ENCODE data around the gene KIAA1586. TPM values are rescaled to one million over a fixed set of nuclear protein-coding genes. Genes with fewer than 3 reads are reported as not detected.
A peak's percentile ranks its signal among the peaks of the same experiment; 100 is the strongest.
"Not testable (repeated sequence)": the region's sequence is repeated elsewhere in the genome, so short reads cannot be mapped to it uniquely, and the experiment has no call there.

KIAA1586 gene
- total RNA-seq, 1 experiment from 2014 or later = 27.4 TPM

DNA sequence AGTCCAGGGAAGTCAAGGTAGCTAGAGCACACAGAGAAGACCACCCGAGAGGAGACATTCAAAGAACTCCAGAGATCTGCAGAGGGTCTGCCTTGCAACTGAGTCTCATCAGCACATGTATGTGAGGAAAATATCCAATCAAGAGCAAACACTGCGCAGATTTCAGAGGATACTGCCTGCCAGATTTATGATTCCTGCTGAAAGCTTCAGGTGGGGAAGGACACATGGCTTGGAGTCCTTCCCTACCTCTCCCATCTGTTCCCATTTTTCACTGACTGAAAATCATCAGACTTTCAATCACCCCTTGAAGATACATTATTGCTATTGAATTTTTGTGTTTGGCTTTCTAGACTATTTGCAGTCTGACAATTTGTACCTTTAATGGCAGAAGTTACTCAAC lies 7.6 kb upstream of the KIAA1586 start:
- in situ Hi-C loops (cut with HindIII; ENCODE audit: low sequenced_read_pairs) = no loop called here
- DNase-seq (ENCODE audit: low spot score) = peak; percentile 91

DNA sequence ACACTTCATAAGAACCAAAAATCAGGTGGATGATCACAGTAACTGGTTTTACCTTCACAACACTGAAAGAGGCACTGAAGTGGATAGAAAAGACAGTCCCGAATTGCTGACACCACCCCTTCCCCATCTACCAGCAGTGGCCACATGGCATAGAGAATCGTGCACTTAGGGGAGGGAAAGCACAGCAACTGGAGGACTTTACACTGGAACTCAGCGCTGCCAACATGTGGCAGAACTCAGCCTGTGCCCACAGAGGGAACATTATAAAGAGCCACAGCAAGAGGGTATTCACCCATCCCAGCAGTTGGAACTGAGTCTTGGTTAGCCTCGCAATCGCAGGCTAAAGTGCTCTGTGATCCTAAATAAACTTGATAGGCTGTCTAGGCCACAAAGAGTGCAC lies 6.5 kb upstream of the KIAA1586 start:
- DNase-seq (ENCODE audit: low spot score) = no peak
- in situ Hi-C loops (cut with HindIII; ENCODE audit: low sequenced_read_pairs) = no loop called here

DNA sequence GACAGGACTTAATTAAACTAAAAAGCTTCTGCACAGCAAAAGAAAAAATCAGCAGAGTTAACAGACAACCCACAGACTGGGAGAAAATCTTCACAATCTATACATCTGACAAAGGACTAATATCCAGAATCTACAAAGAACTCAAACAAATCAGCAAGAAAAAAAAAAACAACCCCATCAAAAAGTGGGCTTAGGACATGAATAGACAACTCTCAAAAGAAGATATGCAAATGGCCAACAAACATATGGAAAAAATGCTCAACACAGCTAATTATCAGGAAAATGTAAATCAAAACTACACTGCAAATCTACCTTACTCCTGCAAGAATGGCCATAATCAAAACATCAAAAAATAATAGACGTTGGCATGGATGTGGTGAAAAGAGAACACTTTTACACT lies 2.4 kb upstream of the KIAA1586 start:
- DNase-seq (ENCODE audit: low spot score); in situ Hi-C loops (cut with HindIII; ENCODE audit: low sequenced_read_pairs): not testable (repeated sequence)

DNA sequence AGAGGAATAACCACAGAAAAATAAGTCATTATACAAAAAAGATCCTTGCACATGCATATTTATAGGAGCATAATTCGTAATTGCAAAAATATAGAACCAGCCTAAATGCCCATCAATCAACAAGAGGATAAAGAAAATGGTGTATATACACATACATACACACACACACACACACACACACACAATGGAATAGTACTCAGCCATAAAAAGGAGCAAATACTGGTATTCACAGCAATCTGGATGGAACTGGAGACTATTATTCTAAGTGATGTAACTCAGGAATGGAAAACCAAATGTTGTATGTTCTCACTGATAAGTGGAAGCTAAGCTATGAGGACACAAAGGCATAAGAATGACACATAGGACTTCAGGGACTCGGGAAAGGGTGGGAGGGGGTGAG lies 1.9 kb upstream of the KIAA1586 start:
- DNase-seq (ENCODE audit: low spot score) = no peak

DNA sequence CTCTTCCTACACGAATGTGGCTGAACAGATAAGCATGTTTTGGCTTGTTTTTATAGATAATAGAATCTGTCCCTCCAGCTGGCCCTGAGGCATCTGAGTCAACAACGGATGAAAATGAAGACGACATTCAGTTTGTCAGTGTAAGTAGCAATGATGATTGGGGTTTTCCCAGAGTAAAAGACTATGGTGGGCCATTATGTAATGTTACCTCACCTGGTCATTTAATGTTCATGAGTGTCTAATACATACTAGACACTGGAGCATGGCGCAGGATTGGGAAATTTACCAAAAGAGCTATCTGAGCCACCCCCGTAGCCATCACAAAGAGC lies 728 bp downstream of the KIAA1586 start:
- DNase-seq (ENCODE audit: low spot score); in situ Hi-C loops (cut with HindIII; ENCODE audit: low sequenced_read_pairs): not testable (repeated sequence)

More for the DNA sequence above, 1.9 kb upstream of the KIAA1586 start:
- in situ Hi-C loops (cut with HindIII; ENCODE audit: low sequenced_read_pairs) = no loop called here

DNA sequence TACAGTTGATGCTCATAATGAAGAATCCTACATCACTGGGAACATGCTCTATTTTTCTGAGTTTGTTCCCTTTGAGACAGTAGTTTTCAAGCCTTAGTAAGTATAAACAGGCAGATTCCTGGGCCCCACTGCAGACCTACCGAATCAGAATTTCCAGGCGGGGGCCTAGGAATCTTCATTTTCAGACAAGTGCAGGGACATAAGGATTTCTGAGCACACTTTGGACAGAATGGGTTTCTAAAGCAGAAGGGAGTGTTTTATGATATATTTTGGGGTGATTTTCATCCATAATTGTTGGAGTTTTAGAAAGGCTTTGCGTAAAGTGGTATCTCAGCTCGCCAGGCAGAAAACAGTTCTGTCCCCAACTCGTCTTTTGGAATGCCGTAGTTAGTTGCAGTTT lies 1.4 kb downstream of the KIAA1586 start:
- in situ Hi-C loops (cut with HindIII; ENCODE audit: low sequenced_read_pairs); DNase-seq (ENCODE audit: low spot score): not testable (repeated sequence)

DNA sequence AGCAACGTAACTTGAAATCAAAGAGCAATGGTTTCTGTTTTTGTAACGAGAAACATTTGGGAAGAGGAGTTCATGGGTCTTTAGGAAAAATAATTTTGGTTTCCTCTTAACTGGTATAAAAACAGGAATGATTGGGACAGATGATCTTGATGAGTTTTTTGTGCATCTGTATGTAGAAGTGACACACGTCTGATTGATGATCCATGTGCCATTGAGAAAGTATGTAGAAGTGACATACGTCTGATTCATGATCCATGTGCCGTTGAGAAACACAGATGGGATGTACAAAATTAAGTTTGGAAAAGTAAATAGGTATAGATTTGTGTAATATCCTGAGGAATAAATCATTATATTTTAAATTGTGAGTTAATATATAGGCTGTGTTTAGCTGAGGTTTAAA lies 2.1 kb downstream of the KIAA1586 start:
- in situ Hi-C loops (cut with HindIII; ENCODE audit: low sequenced_read_pairs) = no loop called here
- DNase-seq (ENCODE audit: low spot score) = no peak

DNA sequence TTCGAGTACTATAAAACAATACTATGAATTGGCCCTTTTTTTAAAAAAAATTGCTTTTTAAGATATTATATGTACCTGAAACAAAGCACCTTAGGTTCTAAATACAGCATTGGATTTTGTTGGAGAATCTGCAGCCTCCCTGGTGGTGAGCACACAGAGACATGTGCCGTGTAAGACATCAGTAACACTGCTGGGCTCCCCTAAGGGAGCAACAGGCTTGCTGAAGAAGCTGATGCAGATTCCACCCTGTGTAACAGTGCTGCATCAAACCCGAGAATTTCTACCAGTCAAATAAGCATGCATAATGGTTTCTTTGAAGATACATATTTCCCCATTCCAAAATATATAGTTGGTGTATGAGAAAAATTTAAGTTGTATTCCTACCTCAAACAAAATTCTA lies 17.4 kb downstream of the KIAA1586 start:
- in situ Hi-C loops (cut with HindIII; ENCODE audit: low sequenced_read_pairs) = no loop called here
- DNase-seq (ENCODE audit: low spot score) = no peak

DNA sequence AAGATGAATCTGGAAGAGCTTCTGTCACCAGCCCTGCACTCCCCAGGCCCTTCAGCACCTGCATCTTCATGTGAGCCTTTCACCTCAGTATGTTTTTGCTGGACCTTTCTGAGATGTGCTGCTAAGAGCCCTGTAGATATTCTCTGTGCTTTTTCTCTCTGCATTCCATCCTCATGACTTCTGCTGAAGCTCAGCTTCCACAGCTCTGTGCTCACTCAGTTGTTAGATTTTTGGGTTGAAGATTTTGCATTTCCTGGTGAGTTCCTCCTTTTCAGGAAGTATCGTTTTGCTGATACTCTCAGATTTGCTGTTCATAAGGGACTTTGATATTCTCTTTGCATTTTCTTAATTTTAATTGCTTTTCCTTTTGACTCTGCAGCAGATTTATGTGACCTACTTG lies 18.3 kb downstream of the KIAA1586 start:
- no peak for DNase-seq (ENCODE audit: low spot score)
- in situ Hi-C loops (cut with HindIII; ENCODE audit: low sequenced_read_pairs) = no loop called here

DNA sequence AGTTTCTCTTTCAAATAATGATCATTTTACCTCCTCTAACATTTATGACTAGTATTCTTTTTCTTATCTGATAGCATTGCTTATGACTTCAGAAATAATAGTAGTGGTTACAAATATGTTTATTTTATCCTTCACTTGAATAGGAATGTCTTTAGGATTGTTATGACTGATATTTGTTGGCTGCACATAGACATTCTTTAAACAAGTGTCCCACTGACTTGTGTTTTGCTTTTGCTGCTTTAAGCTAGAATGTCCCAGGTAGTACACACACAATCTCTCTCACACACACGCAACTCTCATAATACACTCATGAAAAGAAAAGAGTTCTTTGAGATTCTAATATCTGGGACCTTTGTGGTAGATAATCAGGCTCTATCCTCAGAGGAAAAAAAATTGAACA lies 21.6 kb downstream of the KIAA1586 start:
- no peak for DNase-seq (ENCODE audit: low spot score)
- in situ Hi-C loops (cut with HindIII; ENCODE audit: low sequenced_read_pairs) = no loop called here

DNA sequence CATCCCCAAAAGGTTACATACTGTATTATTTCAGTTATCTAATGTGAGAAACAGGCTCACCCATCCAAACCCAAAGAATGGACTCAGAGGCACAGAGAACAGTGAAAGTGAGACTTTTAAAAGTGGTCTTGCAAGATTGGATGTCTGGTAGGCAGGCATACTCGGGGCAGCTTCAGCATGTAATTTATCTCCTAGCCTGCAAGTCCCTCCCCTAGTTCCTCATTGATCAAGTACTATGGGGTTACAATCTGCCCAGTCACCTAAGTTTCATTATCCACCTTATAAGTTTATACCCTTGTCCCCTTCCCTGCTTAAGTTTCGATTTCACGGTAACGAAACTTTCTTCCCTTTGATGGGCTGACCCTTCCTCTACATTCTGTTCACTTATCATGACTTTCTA lies 22.7 kb downstream of the KIAA1586 start:
- DNase-seq (ENCODE audit: low spot score) = no peak
- in situ Hi-C loops (cut with HindIII; ENCODE audit: low sequenced_read_pairs) = no loop called here

DNA sequence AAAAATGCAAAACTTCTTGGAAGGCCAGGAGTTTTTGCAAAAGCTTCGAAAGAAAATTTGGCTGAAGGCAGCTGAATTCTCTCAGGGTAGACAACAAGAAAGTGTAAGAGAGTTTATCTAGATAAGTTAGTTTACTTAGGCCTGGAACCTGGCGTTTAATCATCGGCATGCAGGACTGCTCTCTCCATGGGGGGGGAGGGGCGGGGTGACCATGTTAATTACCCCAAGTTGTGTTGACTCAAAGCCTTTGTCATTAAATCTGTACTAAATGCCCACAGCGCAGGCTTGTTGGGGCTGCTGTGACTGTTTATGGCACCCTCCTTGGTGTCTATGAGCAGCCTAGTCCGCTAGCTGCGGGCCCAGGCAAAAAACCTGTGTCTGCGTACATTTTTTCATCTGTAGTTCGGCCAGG lies 23.4 kb downstream of the KIAA1586 start:
- in situ Hi-C loops (cut with HindIII; ENCODE audit: low sequenced_read_pairs) = no loop called here
- DNase-seq (ENCODE audit: low spot score) = no peak

DNA sequence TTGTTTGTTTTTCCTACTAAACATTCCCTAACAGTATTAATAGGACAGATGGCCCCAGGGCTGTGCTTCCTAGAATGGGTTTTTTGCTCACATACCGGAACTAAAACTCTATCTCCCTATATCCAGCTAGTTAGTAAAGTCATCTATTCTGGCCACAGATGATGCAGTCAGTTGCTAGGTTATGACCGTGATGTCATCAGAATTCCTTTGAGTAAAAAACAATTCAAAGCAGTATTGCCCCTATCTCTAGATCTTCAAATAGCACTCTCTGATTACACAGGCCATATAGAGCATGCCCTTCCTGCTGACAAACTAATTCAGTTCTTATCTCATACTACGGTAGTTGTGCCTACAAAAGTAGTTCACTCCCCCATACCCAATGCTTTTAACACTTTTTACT lies 25.6 kb downstream of the KIAA1586 start:
- no peak for DNase-seq (ENCODE audit: low spot score)
- in situ Hi-C loops (cut with HindIII; ENCODE audit: low sequenced_read_pairs) = no loop called here

DNA sequence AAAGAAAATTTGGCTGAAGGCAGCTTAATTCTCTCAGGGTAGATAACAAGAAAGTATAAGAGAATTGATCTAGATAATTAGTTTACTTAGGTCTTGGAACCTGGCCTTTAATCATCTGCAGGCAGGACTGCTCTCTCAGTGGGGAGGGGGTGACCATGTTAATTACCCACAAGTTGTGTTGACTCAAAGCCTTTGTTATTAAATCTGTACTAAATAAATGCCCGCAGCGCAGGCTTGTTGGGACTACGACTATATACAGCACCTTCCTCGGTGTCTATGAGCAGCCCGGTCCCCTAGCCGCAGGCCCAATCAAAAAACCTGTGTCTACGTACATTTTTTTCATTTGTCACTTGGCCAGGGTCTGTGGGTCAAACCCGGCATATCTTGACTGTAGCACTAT lies 27.9 kb downstream of the KIAA1586 start:
- in situ Hi-C loops (cut with HindIII; ENCODE audit: low sequenced_read_pairs) = no loop called here
- DNase-seq (ENCODE audit: low spot score) = no peak

DNA sequence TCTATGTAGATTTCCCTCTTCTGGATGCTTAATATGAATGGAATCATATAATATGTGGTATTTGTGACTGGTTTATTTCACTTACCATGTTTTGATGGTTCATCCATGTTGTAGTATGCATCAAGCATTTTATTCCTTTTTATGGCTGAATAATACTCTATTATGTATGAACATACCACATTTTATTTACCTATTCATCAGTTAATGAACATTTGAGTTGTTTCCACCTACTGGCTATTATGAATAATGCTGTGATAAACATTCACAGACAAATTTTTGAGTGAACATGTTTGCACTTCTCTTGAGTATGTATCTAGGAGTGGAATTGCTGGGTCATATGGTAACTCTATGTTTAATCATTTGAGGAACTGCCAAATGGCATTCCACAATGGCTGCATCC lies 28.6 kb downstream of the KIAA1586 start:
- in situ Hi-C loops (cut with HindIII; ENCODE audit: low sequenced_read_pairs) = no loop called here
- DNase-seq (ENCODE audit: low spot score) = no peak

DNA sequence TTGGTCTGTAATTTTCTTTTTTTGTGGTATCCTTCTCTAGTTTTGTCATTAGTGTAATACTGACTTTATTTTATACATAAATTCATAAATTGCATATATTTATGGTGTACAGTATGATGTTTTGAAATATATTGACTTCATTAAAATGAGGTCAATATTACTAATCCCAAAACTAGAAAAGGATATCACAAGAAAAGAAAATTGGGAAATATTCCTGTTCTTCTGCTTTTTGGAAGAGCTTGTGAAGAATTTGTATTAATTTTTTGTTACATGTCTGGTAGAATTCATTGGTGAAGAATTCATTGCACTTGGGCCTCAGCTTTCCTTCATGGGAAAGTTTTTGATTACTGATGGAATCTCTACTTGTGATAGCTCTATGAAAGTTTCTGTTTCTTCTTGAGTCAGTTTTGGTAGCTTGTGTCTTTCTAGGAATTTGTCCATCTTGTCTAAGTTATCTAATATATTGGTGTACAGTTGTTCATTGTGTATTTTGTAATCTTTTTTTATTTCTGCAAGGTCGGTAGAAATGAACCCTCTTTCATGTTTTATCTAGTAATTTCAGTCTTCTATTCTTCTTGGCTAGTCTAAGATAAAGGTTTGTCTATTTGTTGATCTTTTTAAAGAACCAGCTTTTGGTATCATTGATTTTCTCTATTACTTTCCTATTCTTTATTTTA lies 32.2 kb downstream of the KIAA1586 start:
- in situ Hi-C loops (cut with HindIII; ENCODE audit: low sequenced_read_pairs) = no loop called here
- DNase-seq (ENCODE audit: low spot score) = no peak

DNA sequence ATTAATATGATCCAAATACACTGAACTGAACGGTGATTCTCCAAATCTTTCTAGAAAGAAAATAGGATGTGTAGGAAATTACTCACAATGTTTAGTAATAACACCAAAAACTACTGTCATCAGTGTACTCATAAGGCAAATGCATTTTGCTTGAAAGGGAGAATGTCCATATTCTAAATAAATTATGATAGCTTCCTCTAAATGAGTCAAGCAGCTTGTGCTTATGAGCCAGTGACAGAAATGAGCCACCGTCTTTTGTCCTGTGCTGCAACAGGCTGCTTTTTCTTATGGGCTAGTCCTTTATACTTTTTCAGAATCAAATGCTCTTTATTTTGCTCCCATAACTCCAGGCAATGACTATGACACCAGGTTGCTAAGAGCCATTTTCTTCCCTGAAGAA lies 39.0 kb downstream of the KIAA1586 start:
- no peak for DNase-seq (ENCODE audit: low spot score)
- in situ Hi-C loops (cut with HindIII; ENCODE audit: low sequenced_read_pairs) = no loop called here

DNA sequence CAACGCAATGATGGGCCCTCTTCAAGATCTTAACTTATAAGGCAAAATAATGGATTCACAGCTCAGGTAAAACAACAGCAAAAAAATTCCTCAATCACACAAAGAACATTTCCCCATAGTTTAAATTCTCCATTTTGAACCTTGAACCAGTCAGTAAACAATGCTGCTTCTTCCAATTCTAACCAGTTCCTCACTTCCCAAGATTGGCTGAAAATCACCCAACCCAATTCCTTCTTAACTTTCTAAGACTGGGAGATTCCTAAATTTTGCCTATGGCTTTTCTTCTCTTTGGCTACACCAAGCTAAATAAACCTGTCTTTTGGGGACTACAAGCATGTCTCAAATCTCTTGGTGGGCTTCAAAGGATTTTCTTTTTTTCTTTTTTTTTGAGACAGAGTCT lies 40.4 kb downstream of the KIAA1586 start:
- in situ Hi-C loops (cut with HindIII; ENCODE audit: low sequenced_read_pairs) = no loop called here
- DNase-seq (ENCODE audit: low spot score) = no peak

DNA sequence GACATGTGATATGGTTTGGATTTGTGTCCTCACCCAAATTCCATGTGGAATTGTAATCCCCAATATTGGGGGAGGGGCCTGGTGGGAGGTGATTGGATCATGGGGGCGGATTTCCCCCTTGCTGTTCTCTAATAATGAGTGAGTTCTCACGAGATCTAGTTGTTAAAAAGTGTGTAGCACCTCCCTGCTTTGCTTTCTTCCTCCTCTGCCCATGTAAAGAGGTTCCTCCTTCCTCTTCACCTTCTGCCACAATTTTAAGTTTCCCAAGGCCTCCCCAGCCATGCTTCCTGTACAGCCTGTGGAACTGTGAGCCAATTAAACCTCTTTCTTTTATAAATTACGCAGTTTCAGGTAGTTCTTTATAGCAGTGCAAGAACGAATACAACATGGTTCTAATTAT lies 41.4 kb downstream of the KIAA1586 start:
- no peak for DNase-seq (ENCODE audit: low spot score)
- in situ Hi-C loops (cut with HindIII; ENCODE audit: low sequenced_read_pairs) = no loop called here

DNA sequence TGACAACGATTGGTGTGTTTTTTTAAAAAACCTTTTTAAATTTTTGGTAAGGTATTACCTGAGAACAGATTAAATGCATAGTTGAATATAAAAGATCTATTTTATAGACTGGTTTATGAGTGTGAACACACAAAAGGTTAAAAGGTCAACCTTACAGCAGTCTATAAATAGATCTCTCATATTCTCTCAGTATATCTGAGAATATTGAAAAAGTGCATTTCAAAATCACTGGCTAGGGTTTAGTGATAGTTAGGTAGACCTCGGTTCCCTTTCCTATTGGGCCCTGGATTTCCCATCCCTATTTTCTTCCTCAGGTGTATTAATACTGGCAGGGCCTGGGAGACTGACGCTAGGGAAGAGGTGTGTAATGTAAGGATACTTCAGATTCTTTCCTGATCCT lies 42.8 kb downstream of the KIAA1586 start:
- in situ Hi-C loops (cut with HindIII; ENCODE audit: low sequenced_read_pairs) = no loop called here
- no peak for DNase-seq (ENCODE audit: low spot score)

DNA sequence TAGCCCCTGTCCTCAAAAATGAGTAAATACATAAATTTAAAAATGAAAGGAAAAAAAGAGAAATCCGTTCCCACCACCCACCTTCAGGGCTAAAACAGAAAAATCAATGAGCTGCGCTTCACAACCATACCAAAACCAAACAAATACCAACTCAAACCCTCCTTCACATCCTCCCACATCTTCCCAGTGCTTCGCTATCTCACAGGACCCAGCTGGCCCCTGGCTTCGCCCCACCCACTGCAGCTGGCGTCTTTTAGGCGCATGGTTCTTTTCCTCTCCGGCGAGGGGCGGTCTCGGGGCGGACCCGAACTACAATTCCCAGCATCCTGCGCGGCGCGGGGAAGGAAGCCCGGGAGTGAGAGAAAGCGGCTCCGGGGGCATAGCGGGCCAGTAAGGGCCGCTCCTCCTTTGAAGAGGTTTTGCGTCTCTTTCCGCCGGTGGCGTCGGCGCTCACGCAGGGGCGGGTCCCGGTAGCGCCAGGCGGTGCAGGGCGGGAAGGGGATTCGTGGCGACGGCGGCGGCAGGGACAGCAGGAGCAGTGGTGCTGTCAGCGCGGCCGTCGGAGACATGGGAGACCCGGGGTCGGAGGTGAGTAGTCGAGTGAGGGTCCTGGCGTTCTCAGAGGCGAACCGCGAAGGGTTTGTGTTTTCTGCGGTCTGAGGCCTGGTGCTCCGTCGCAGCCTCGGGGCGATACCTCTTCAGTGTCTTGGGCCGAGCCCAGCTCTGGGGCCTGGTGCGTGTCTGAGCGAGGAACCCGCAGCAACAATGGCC lies 43.4 kb downstream of the KIAA1586 start, which contains the start of gene ZNF451:
Gene ZNF451 (plus strand): TSS at position 502 of the 771 bp plus-strand sequence. CDS start 66 bp downstream, at position 568.
- in situ Hi-C loops (cut with HindIII; ENCODE audit: low sequenced_read_pairs) = no loop called here
- peak; percentile 97 for DNase-seq (ENCODE audit: low spot score)
